Activated gamma-delta T cell treated with Interleukin-2 at 50 U/mL for 16 hours (primary cell): ENCODE results near the gene STRA8.
A peak's percentile ranks its signal among the peaks of the same experiment; 100 is the strongest.
"Not testable (repeated sequence)": the region's sequence is repeated elsewhere in the genome, so short reads cannot be mapped to it uniquely, and the experiment has no call there.

Experiments
- DNase-seq: peaks from one replicate; pipeline ENCODE4 v3.0.0-alpha.2; 2020

Gene STRA8

DNA sequence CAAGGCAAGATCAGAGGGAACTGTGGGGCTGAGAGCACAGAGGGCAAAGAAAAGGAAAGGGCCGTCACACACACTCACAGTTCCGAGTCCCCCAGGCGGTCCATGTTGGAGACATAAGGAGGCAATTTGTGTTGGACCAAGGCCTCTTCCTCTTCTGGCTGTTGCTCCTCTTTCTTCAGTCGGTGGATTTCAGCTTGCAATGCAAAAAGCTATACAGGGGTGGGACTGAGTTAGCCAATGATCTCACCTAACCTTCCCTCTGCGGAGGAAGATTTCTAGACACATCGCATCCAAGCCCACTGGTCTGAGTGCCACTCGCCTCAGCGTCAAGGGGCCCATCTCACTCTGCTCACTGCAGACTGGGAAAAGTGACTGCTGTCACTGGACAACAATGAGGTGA, 27.8 kb upstream of the STRA8 start:
- no peak for DNase-seq

GRCh38 chr7:135206941-135207391, 26.7 kb upstream of the STRA8 start:
- no peak for DNase-seq

DNA sequence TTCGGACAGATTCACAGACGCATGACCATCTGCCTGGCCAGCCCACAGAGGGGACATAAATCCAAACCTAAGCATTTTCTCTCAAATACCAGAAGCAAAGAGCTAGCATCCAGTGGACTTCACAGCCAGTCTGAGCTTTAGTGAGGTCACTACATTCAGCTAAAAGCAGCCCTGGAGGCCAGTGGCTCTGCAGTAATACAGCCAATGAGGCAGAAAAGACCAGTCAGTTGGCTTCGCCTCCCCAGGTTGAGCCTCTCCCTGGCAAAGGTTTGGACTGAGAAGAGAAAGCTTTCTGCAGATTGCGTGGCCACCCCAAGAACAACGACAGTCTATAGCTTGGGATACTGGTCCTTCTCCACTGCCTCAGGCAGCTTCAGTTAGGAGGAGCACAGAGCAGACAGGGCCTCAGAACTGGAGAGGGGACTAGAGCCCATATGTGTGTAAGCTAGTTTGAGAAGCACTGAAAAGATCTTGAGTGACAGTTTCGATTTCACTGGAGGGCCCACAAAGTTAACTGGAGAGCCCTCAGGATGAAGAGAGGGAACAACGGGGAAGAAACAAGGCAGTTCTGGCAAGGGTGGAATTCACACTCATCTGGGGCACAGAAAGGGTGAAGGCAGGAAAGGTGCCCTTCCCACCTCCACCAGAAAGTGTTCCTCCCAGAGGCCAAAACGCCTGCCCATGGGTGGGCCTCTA, 26.1 kb upstream of the STRA8 start:
- no peak for DNase-seq

- no peak for DNase-seq
Measured at GRCh38 chr7:135208102-135208793, 25.4 kb upstream of the STRA8 start.

DNA sequence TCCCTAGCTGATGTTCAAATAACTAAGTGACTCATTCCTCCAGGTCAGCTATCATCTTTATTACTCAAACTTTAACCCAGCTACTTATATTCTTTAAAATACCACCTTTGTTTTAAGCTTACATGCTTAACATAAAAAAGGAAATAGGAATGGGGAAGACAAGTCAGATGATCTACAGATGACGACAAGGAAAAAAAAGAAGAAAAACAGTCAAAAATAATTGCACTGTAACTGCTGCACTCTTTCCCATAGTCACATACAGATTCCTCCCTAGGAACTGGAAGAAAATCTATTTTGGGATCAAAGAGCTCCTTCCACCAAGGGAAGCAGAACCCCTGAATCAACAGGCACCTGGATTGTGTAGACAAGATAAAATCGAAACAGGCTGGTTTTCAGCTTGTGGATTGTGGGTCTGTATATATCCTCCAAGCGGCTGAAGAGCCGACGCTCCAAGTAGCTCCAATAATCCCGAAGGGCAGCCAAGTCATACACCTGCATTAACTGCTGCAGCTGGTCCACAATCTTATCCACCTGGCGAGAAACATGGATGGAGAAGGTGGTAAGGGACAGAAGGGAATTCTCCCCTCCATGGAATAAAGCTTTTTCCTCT, 24.3 kb upstream of the STRA8 start:
- no peak for DNase-seq

GRCh38 chr7:135210888-135211178, 22.8 kb upstream of the STRA8 start:
- no peak for DNase-seq

DNA sequence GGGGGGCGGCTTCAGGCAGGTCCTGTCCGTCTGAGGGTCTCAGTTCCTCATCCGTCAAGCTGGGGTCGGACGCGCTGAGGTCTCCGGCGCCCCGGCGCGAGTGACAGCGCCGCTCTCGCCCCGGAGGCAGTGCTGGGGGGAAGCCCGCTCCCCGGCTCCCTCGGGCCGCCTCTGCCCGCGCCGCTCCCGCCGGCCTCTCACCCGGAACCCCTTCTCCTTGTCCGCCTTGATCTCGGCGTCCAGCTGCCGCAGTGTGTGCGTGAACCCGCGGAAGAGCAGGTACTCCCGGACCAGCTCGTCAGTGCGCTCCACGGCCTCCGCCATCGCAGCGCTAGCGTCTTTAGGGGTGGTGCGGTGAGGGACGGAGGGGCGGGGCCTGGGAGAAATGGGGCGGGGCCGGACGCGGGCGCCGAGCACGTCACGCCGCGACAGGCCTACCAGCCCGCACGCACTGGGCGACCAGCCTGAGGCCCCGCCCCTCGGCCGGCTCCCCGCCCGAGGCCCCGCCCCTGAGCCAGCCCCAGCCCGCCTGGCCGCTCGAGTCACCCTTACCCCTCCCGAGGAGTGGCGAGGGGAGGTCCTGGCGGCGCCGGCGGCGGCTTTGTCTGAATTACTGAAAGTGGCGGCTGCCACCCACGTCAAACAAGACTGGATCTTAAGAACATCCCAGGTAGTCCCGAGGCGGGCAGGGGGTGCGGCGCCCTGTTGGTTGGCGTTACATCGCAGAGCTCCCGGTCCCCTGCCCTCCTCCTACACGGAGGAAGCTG, 22.3 kb upstream of the STRA8 start, which contains the start of gene WDR91:
Gene WDR91 (minus strand): TSS at position 348 of the 767 bp plus-strand sequence. CDS start 24 bp downstream, at position 324.
- peak; percentile 96 for DNase-seq

- not testable (repeated sequence) for DNase-seq
Measured at GRCh38 chr7:135211946-135212685, 21.5 kb upstream of the STRA8 start.

GRCh38 chr7:135213831-135214230, 19.8 kb upstream of the STRA8 start:
- no peak for DNase-seq

- DNase-seq = no peak
Measured at GRCh38 chr7:135215180-135215579, 18.5 kb upstream of the STRA8 start.

DNA sequence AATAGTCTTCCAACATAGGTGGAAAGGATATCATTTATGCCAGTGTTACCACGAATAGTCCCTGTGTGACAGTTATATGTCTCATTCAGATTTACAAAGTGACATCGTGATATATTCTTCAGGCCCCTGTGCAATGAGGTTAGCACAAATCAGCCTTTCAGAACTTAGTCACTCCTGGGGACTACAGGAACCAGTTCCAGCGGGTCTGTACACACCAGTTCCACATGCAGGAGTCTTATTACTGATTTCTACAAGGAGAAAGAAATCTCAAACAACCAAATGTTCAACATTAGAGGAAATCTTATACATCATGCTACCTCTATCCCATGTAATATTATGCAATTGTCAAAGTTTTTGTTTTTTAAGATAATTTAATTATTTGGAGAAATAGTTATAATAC, 17.9 kb upstream of the STRA8 start:
- no peak for DNase-seq

- DNase-seq = no peak
Measured at GRCh38 chr7:135217645-135218509, 15.8 kb upstream of the STRA8 start.

DNA sequence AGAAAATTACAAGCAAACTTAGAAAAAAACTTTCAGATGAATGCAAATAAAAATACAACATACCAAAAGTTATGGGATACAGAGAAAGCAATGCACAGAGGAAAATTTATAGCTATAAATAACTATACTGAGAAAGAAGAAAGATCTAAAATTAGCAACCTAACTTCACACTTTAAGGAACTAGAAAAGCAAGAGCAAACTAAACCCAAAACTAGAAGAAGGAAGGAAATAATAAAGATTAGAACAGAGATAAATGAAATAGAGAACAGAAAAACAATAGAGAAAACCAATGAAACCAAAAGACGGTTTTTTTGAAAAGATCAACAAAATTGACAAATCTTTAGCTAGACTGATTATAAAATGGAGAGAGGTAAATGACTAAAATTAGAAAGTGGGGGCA, 9.6 kb upstream of the STRA8 start:
- DNase-seq = no peak

- DNase-seq = no peak
Measured at GRCh38 chr7:135231686-135232085, 2.0 kb upstream of the STRA8 start.

GRCh38 chr7:135232087-135232486, 1.6 kb upstream of the STRA8 start:
- no peak for DNase-seq

DNA sequence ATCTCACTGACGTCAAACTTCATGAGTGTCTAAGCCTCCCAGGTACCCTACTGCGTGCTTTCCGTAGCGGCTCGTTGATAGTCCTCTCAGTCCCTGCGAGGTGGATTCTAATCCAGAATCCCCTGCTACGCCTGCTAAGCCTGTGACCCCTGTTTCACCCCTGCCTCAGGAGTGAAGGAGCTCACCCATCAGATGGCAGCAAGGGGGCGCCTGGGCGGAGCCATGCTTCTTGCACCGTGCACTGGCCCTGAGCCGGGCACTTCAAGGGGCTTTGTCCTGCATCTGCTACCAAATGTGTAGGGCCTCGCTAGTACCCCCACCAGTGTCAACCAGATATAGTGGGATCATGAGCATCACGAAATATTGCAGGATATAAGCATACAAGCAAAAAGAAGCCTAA, 918 bp upstream of the STRA8 start:
- no peak for DNase-seq

DNA sequence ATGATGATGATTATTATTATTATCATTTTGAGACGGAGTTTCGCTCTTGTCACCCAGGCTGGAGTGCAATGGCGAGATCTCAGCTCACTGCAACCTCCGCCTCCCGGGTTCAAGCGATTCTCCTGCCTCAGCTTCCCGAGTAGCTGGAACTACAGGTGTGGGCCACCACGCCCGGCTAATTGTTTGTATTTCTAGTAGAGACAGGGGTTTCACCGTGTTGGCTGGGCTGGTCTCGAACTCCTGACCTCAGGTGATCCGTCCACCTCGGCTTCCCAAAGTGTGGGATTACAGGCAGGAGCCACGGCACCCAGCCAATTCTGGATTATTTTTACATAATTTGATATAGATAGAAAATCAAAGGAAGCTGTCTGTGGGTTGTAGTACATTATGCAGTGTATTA, 457 bp downstream of the STRA8 start:
- not testable (repeated sequence) for DNase-seq

- no peak for DNase-seq
Measured at GRCh38 chr7:135234727-135235126, 1.1 kb downstream of the STRA8 start.

DNA sequence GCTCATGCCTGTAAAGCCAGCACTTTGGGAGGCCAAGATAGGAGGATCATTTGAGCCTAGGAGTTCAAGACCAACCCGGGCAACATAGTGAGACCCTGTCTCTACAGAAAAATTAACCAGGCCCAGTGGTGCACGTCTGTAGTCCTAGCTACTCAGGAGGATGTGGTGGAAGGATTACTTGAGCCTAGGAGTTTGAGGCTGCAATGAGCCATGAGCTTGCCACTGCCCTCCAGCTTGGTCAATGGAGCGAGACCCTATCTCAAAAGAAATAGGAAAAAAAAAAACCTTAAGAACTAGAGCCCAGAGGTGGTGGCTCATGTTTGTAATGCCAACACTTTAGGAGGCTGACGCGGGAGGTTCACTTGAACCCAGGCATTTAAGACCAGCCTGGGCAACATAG, 2.2 kb downstream of the STRA8 start:
- DNase-seq = no peak

DNA sequence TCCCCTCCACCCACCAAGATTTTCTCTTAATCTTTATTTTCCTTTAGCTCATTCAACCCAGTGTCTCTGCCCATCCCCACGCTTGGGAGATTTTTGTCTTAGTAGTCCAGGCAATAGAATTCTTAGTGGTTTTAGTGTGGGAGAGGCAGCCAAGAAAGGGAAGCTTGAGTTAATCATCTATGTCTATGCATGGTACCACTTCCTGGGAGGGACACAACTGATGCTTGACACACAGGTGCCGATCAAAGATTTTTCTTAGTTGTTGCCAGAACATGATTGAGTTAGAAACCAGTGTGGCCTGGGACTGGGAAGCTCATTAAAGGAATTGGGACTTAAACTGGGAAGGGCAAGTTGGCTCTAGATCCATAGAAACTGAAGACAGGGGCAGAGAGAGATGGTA, 3.1 kb downstream of the STRA8 start:
- no peak for DNase-seq

- DNase-seq = no peak
Measured at GRCh38 chr7:135238112-135238744, 4.6 kb downstream of the STRA8 start.
